ENCODE data around the gene PIH1D1. TPM values are rescaled to one million over a fixed set of nuclear protein-coding genes. Genes with fewer than 3 reads are reported as not detected.

Gene PIH1D1
- total RNA-seq, 1 experiment from 2014 or later = 153 TPM

DNA sequence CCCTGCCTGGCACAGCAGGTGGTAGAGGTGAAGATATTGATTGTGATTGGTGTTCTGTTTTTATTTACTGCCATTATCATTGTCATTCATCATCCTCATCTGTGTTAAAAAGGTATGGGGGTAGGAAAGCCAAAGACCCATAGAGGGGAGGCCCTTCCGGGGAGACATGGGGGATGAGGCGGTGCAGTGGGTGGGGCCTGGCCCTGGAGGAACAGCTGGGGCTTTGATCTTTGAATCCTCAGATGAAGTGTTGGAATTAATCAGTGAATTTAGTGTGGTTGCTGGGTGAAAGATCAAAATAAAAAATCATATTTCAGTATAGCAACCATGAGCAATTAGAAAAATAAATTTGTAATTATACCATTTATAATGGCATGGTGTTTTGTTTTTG is 35.8 kb downstream of the PIH1D1 start:
- Mint-ChIP-seq H3K27ac (no peak overlapping the region; the same call in 1 of the 2 replicates), H3K9me3 (no peaks in the 10 kb centered on the region), H3K4me1 (peaks cover 61% of the 10 kb centered on the region), H3K36me3 (no peaks in the 10 kb centered on the region), H3K27me3 (ENCODE audit: low read depth) (peaks cover 32% of the 10 kb centered on the region), H3K4me3 (no peak overlapping the region)
- ChIA-PET CTCF (interaction anchor here (0.8 to 8.4 kb wide), 7 partner anchors 11 to 190 kb away, joined by 3 to 120 read pairs (median 12); partner anchors contain the start of genes DKKL1 and KASH5), POLR2A (interaction anchor here (0.6 kb wide), 1 partner anchor 15 kb away, joined by 5 read pairs; no protein-coding TSS in a partner anchor)
- TF ChIP-seq ZNF396 (CRISPR knock-in tag; IDR thresholded peaks at IDR 0.05; ENCODE audit: borderline replicate concordance) = no peak
- TF ChIP-seq FOXP4 (CRISPR knock-in tag; IDR thresholded peaks at IDR 0.05) = no peak
- TF ChIP-seq, protein P1, sequence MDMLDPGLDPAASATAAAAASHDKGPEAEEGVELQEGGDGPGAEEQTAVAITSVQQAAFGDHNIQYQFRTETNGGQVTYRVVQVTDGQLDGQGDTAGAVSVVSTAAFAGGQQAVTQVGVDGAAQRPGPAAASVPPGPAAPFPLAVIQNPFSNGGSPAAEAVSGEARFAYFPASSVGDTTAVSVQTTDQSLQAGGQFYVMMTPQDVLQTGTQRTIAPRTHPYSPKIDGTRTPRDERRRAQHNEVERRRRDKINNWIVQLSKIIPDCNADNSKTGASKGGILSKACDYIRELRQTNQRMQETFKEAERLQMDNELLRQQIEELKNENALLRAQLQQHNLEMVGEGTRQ (CRISPR knock-in tag; IDR thresholded peaks at IDR 0.05) = no peak
- TF ChIP-seq, protein P2, sequence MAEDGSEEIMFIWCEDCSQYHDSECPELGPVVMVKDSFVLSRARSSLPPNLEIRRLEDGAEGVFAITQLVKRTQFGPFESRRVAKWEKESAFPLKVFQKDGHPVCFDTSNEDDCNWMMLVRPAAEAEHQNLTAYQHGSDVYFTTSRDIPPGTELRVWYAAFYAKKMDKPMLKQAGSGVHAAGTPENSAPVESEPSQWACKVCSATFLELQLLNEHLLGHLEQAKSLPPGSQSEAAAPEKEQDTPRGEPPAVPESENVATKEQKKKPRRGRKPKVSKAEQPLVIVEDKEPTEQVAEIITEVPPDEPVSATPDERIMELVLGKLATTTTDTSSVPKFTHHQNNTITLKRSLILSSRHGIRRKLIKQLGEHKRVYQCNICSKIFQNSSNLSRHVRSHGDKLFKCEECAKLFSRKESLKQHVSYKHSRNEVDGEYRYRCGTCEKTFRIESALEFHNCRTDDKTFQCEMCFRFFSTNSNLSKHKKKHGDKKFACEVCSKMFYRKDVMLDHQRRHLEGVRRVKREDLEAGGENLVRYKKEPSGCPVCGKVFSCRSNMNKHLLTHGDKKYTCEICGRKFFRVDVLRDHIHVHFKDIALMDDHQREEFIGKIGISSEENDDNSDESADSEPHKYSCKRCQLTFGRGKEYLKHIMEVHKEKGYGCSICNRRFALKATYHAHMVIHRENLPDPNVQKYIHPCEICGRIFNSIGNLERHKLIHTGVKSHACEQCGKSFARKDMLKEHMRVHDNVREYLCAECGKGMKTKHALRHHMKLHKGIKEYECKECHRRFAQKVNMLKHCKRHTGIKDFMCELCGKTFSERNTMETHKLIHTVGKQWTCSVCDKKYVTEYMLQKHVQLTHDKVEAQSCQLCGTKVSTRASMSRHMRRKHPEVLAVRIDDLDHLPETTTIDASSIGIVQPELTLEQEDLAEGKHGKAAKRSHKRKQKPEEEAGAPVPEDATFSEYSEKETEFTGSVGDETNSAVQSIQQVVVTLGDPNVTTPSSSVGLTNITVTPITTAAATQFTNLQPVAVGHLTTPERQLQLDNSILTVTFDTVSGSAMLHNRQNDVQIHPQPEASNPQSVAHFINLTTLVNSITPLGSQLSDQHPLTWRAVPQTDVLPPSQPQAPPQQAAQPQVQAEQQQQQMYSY (CRISPR knock-in tag; IDR thresholded peaks at IDR 0.05) = no peak
- no peak for TF ChIP-seq ETV6 (CRISPR knock-in tag; IDR thresholded peaks at IDR 0.05)
- TF ChIP-seq E2F5 (CRISPR knock-in tag; IDR thresholded peaks at IDR 0.05) = no peak
- TF ChIP-seq ZNF219 (CRISPR knock-in tag; IDR thresholded peaks at IDR 0.05; ENCODE audit: borderline replicate concordance) = no peak
- TF ChIP-seq JAZF1 (CRISPR knock-in tag; IDR thresholded peaks at IDR 0.05) = no peak
- no peak for TF ChIP-seq SP1 (CRISPR knock-in tag; conservative IDR thresholded peaks at IDR 0.05)
- TF ChIP-seq ZNF138 (CRISPR knock-in tag; conservative IDR thresholded peaks at IDR 0.05) = no peak
- no peak for TF ChIP-seq FOXK1 (CRISPR knock-in tag; IDR thresholded peaks at IDR 0.05)
- TF ChIP-seq, protein P3, sequence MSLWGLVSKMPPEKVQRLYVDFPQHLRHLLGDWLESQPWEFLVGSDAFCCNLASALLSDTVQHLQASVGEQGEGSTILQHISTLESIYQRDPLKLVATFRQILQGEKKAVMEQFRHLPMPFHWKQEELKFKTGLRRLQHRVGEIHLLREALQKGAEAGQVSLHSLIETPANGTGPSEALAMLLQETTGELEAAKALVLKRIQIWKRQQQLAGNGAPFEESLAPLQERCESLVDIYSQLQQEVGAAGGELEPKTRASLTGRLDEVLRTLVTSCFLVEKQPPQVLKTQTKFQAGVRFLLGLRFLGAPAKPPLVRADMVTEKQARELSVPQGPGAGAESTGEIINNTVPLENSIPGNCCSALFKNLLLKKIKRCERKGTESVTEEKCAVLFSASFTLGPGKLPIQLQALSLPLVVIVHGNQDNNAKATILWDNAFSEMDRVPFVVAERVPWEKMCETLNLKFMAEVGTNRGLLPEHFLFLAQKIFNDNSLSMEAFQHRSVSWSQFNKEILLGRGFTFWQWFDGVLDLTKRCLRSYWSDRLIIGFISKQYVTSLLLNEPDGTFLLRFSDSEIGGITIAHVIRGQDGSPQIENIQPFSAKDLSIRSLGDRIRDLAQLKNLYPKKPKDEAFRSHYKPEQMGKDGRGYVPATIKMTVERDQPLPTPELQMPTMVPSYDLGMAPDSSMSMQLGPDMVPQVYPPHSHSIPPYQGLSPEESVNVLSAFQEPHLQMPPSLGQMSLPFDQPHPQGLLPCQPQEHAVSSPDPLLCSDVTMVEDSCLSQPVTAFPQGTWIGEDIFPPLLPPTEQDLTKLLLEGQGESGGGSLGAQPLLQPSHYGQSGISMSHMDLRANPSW (CRISPR knock-in tag; conservative IDR thresholded peaks at IDR 0.05; ENCODE audit: low read depth) = no peak
- ATAC-seq (no peak), DNase-seq (ENCODE audit: low spot score) (no peak)

- Mint-ChIP-seq H3K27ac (no peak overlapping the region; the same call in 1 of the 2 replicates), H3K4me1 (peaks cover 55% of the 10 kb centered on the region)
Observed at GRCh38 chr19:49415102-49415809, 36.4 kb downstream of the PIH1D1 start.

More at GRCh38 chr19:49415102-49415809, 36.4 kb downstream of the PIH1D1 start:
- Mint-ChIP-seq H3K27me3 (ENCODE audit: low read depth) (peaks cover 27% of the 10 kb centered on the region), H3K9me3 (no peaks in the 10 kb centered on the region), H3K36me3 (no peaks in the 10 kb centered on the region), H3K4me3 (no peak overlapping the region)
- ChIA-PET CTCF (interaction anchor here (0.6 to 8.4 kb wide), 7 partner anchors 12 to 190 kb away, joined by 3 to 120 read pairs (median 3); partner anchors contain the start of genes DKKL1 and KASH5), POLR2A (no interaction called here)
- TF ChIP-seq GRHL2 (CRISPR knock-in tag; IDR thresholded peaks at IDR 0.05; ENCODE audit: insufficient replicate concordance, severe bottlenecking) = no peak
- TF ChIP-seq SP1 (CRISPR knock-in tag; conservative IDR thresholded peaks at IDR 0.05) = no peak
- TF ChIP-seq TEAD4 (CRISPR knock-in tag; IDR thresholded peaks at IDR 0.05) = no peak
- no peak for TF ChIP-seq ZNF671 (CRISPR knock-in tag; IDR thresholded peaks at IDR 0.05)
- no peak for TF ChIP-seq CREM (CRISPR knock-in tag; IDR thresholded peaks at IDR 0.05)
- ATAC-seq (no peak), DNase-seq (ENCODE audit: low spot score) (no peak)
